ENCODE results near the gene FAM3B. TPM values are rescaled to one million over a fixed set of nuclear protein-coding genes. Genes with fewer than 3 reads are reported as not detected.

Gene FAM3B
- total RNA-seq, 1 experiment from 2014 or later: not detected

- Histone ChIP-seq H3K9me3 (ENCODE audit: control insufficient read depth, insufficient read depth, low read depth, low read length) (no peaks in the 10 kb centered on the region), H3K27me3 (ENCODE audit: control insufficient read depth, insufficient read depth, low read length) (peaks cover 3% of the 10 kb centered on the region; the same call in 1 of the 2 replicates), H3K4me1 (ENCODE audit: control insufficient read depth, insufficient read depth, low read length) (no peaks in the 10 kb centered on the region), H3K36me3 (ENCODE audit: control insufficient read depth, insufficient read depth, low read length) (no peaks in the 10 kb centered on the region), H3K27ac (ENCODE audit: low read length) (no peak overlapping the region), H3K4me3 (ENCODE audit: low read depth in 2 of 2, low read length in 2 of 2) (no peak overlapping the region)
- DNase-seq (ENCODE audit: low read depth, low spot score) (no peak), ATAC-seq (no peak)
- TF ChIP-seq TCF7L2 (IDR thresholded peaks at IDR 0.05; ENCODE audit: low read depth, low read length) (no peak), SIN3A (IDR thresholded peaks at IDR 0.05; ENCODE audit: borderline replicate concordance, insufficient read depth, low read depth, low read length) (no peak), REST (IDR thresholded peaks at IDR 0.05; ENCODE audit: insufficient read depth in 1 of 2, low read depth in 2 of 2, low read length in 1 of 2) (no peak), POLR2AphosphoS5 (IDR thresholded peaks at IDR 0.05; ENCODE audit: low read depth, low read length) (no peak)
- TF ChIP-seq, protein P1, sequence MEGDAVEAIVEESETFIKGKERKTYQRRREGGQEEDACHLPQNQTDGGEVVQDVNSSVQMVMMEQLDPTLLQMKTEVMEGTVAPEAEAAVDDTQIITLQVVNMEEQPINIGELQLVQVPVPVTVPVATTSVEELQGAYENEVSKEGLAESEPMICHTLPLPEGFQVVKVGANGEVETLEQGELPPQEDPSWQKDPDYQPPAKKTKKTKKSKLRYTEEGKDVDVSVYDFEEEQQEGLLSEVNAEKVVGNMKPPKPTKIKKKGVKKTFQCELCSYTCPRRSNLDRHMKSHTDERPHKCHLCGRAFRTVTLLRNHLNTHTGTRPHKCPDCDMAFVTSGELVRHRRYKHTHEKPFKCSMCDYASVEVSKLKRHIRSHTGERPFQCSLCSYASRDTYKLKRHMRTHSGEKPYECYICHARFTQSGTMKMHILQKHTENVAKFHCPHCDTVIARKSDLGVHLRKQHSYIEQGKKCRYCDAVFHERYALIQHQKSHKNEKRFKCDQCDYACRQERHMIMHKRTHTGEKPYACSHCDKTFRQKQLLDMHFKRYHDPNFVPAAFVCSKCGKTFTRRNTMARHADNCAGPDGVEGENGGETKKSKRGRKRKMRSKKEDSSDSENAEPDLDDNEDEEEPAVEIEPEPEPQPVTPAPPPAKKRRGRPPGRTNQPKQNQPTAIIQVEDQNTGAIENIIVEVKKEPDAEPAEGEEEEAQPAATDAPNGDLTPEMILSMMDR (IDR thresholded peaks at IDR 0.05): no peak
- POLR2A ChIA-PET: interaction anchor here (0.5 to 0.7 kb wide), 2 partner anchors 137 to 166 kb away, joined by 3 read pairs; no protein-coding TSS in a partner anchor
- CTCF ChIA-PET: interaction anchor here (0.6 to 2.0 kb wide), 8 partner anchors 8 to 534 kb away, joined by 3 to 16 read pairs (median 4); no protein-coding TSS in a partner anchor
- BruUV-seq (replicated peaks): no TSS peak
- intact Hi-C loops (cut with micrococcal nuclease; ENCODE audit: unreplicated experiment) (loop anchor here (2.0 to 5.0 kb wide), 3 partner anchors 75 to 328 kb away; no protein-coding TSS in a partner anchor), in situ Hi-C loops (cut with HindIII; ENCODE audit: low pct_unique_long_range_greater_than_20kb, low sequenced_read_pairs) (no loop called here)
Observed at GRCh38 chr21:41282412-41282811, 34.2 kb upstream of the FAM3B start.

DNA sequence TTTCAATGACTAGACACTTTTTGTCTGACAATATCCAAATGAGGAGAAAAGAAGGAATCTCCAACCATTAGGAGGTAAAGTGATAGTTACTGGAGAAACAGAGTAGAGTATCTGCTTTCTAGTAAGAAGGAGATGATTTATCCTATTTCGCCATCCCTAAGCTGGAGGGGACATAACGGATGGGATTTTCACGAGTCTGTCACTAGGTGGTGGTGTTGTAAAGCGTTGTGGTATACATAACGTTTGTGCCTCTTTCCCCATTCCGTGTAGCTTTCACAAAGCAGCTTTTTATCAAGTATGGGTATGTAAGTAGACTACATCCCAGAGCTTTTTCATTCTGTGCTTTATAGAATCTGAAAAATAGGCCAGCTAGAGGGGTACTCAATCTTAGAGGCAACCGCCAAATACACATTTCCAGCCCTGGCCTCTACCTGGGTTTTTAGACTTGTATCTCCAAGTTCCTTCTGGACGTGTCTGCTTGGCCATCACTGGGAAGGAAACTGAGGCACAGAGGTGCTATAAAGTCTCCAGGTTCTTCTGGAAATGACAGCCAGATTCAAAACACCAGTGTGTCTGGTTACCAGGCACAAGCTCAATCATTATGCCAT is 33.3 kb upstream of the FAM3B start:
- peak; percentile 98 for ATAC-seq
- BruUV-seq (replicated peaks): no TSS peak
- Histone ChIP-seq H3K4me1 (ENCODE audit: control insufficient read depth, insufficient read depth, low read length) (no peaks in the 10 kb centered on the region), H3K27me3 (ENCODE audit: control insufficient read depth, insufficient read depth, low read length) (peaks cover 3% of the 10 kb centered on the region; the same call in 1 of the 2 replicates), H3K9me3 (ENCODE audit: control insufficient read depth, insufficient read depth, low read depth, low read length) (no peaks in the 10 kb centered on the region), H3K36me3 (ENCODE audit: control insufficient read depth, insufficient read depth, low read length) (no peaks in the 10 kb centered on the region), H3K4me3 (ENCODE audit: low read depth in 2 of 2, low read length in 2 of 2) (no peak overlapping the region), H3K27ac (ENCODE audit: low read length) (no peak overlapping the region)
- in situ Hi-C loops (cut with HindIII; ENCODE audit: low pct_unique_long_range_greater_than_20kb, low sequenced_read_pairs): no loop called here
- TF ChIP-seq, protein P1 (IDR thresholded peaks at IDR 0.05): peak; percentile 74
- TF ChIP-seq REST (IDR thresholded peaks at IDR 0.05; ENCODE audit: insufficient read depth in 1 of 2, low read depth in 2 of 2, low read length in 1 of 2) (no peak), TCF7L2 (IDR thresholded peaks at IDR 0.05; ENCODE audit: low read depth, low read length) (no peak), SIN3A (IDR thresholded peaks at IDR 0.05; ENCODE audit: borderline replicate concordance, insufficient read depth, low read depth, low read length) (no peak), POLR2AphosphoS5 (IDR thresholded peaks at IDR 0.05; ENCODE audit: low read depth, low read length) (no peak)
- ChIA-PET CTCF (interaction anchor here (0.6 to 2.0 kb wide), 11 partner anchors 8 to 534 kb away, joined by 3 to 16 read pairs (median 4); no protein-coding TSS in a partner anchor), POLR2A (interaction anchor here (0.6 kb wide), 2 partner anchors 289 to 626 kb away, joined by 3 to 5 read pairs; no protein-coding TSS in a partner anchor)
- DNase-seq (ENCODE audit: low read depth, low spot score): peak; percentile 54
- intact Hi-C loops (cut with micrococcal nuclease; ENCODE audit: unreplicated experiment): loop anchor here (2.0 to 5.0 kb wide), 3 partner anchors 74 to 327 kb away; no protein-coding TSS in a partner anchor
